PC-3 (cell line): ENCODE measurements around the gene PCSK2.

Source experiments
- EZH2 ChIP-seq: fragments of 300-600 bp; sonication (generic); IDR thresholded peaks from one replicate; pipeline ENCODE4 v1.6.1; 2017; ENCODE audit warnings: antibody characterized with exemption, mild to moderate bottlenecking, low read length; ENCODE audit not compliant: unreplicated experiment
- TF ChIP-seq, protein P1 (sequence below): fragments of 300-600 bp; sonication (generic); conservative IDR thresholded peaks from 2 replicates; pipeline ENCODE4 v1.5.1; 2017; ENCODE audit warnings: antibody characterized with exemption, low read depth, mild to moderate bottlenecking, low read length

GRCh38 chr20:17448071-17448470 lies 221.2 kb downstream of the PCSK2 start:
- TF ChIP-seq, protein P1, sequence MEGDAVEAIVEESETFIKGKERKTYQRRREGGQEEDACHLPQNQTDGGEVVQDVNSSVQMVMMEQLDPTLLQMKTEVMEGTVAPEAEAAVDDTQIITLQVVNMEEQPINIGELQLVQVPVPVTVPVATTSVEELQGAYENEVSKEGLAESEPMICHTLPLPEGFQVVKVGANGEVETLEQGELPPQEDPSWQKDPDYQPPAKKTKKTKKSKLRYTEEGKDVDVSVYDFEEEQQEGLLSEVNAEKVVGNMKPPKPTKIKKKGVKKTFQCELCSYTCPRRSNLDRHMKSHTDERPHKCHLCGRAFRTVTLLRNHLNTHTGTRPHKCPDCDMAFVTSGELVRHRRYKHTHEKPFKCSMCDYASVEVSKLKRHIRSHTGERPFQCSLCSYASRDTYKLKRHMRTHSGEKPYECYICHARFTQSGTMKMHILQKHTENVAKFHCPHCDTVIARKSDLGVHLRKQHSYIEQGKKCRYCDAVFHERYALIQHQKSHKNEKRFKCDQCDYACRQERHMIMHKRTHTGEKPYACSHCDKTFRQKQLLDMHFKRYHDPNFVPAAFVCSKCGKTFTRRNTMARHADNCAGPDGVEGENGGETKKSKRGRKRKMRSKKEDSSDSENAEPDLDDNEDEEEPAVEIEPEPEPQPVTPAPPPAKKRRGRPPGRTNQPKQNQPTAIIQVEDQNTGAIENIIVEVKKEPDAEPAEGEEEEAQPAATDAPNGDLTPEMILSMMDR, result no peak
- no peak for TF ChIP-seq EZH2
